DND-41 (cell line): Measurements from ENCODE around the gene KCNAB3.

Experiments
- ATAC-seq: fragments of 200-7000 bp; cut with Tn5 transposase; 3 replicates; pipeline ENCODE4 v1.9.1; 2021; ENCODE audit warnings: low read depth; ENCODE audit not compliant: insufficient read depth
- DNase-seq: peaks from one replicate; pipeline ENCODE4 v3.0.0-alpha.2; 2020
- H2AFZ ChIP-seq: 2 replicates; pipeline ENCODE4 v1.6.0; 2012; ENCODE audit warnings: low read depth, low read length
- H3K27ac ChIP-seq: 2 replicates; pipeline ENCODE4 v1.5.1; 2012; ENCODE audit warnings: low read length, inconsistent platforms
- H3K27me3 ChIP-seq: fragments of 200-600 bp; sonication (generic); 2 replicates; pipeline ENCODE4 v1.6.0; 2012; ENCODE audit warnings: low read length, mild to moderate bottlenecking, inconsistent platforms; ENCODE audit not compliant: insufficient read depth, poor library complexity
- H3K36me3 ChIP-seq: 2 replicates; pipeline ENCODE4 v1.5.1; 2012; ENCODE audit warnings: low read length, inconsistent platforms; ENCODE audit not compliant: insufficient read depth
- H3K4me1 ChIP-seq: 2 replicates; pipeline ENCODE4 v1.5.1; 2012; ENCODE audit warnings: mild to moderate bottlenecking, low read length; ENCODE audit not compliant: insufficient read depth
- H3K4me2 ChIP-seq: 2 replicates; pipeline ENCODE4 v1.6.0; 2012; ENCODE audit warnings: mild to moderate bottlenecking, moderate library complexity, low read length, inconsistent platforms; ENCODE audit not compliant: insufficient read depth
- H3K4me3 ChIP-seq, 2 experiments: fragments of 200-600 bp in 1 of 2; shearing (Covaris generic) in 1 of 2; 2 replicates each; pipeline ENCODE4 v1.5.1; 2012 to 2016; ENCODE audit warnings: inconsistent platforms in 2 of 2, low read length in 2 of 2, mild to moderate bottlenecking in 2 of 2, low read depth in 1 of 2, moderate library complexity in 1 of 2
- H3K79me2 ChIP-seq: 2 replicates; pipeline ENCODE4 v1.6.0; 2012; ENCODE audit warnings: low read length, inconsistent platforms; ENCODE audit not compliant: insufficient read depth
- H3K9ac ChIP-seq: 2 replicates; pipeline ENCODE4 v1.6.0; 2012; ENCODE audit warnings: low read depth, mild to moderate bottlenecking, inconsistent platforms, low read length, moderate library complexity
- H3K9me3 ChIP-seq: 2 replicates; pipeline ENCODE4 v1.5.1; 2012; ENCODE audit warnings: low read length, moderate library complexity, mild to moderate bottlenecking, inconsistent platforms; ENCODE audit not compliant: insufficient read depth, severe bottlenecking
- H4K20me1 ChIP-seq: 2 replicates; pipeline ENCODE4 v1.6.0; 2012; ENCODE audit warnings: low read length; ENCODE audit not compliant: insufficient read depth
- EZH2 ChIP-seq: IDR thresholded peaks from 3 replicates; pipeline ENCODE4 v1.6.1; 2012; ENCODE audit warnings: borderline replicate concordance, low read depth, mild to moderate bottlenecking, moderate library complexity, low read length, inconsistent platforms; ENCODE audit not compliant: severe bottlenecking
- TF ChIP-seq, protein P1 (sequence below): IDR thresholded peaks from 2 replicates; pipeline ENCODE4 v1.5.1; 2012; ENCODE audit warnings: borderline replicate concordance, low read length, moderate library complexity, mild to moderate bottlenecking; ENCODE audit not compliant: poor library complexity, severe bottlenecking; ENCODE audit errors: extremely low read depth

The KCNAB3 gene

DNA sequence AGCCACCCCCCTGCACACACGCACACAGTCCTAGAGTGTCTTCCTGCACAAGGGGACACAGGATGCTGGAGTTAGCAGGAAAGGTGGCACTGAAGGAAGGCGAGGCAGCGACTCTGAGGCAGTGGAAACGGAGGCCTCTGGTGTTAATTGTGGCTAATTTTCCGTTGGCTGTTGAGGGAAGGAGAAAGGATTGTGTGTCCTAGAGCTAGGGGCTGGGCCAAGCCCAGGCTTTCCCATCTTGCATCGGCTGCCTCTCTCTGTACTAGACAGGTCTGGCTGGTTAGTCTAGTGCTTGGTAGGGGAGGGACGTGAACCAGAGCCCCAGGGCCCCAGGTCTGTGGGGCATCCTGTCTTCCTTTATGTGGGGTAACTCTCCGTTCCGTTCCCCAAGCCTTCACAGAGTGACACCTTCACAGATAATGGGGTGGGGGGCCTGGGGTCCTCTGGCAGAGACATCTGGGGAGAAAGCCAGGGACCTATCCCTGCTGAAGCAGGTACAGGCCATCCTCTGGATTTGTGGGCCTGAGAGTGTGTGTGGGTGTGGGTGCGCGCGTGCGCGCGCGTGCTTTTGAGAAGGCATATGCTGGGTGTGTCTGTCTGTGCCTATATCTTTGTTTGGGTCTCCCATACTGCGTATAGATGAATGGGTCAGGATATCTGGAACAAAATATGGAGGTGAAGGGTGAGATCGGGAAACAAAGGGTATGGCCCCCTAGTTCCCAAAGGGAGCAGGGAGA lies 41.3 kb downstream of the KCNAB3 start, which contains the start of gene CHD3:
TSS of gene CHD3 (plus strand) at position 606 of the 737 bp plus-strand sequence. CDS start 212 bp downstream, outside the sequence.
- DNase-seq (no peak), ATAC-seq (no peak; the same call in 2 of the 3 replicates)
- Histone ChIP-seq H4K20me1 (peaks cover 16% of the 10 kb centered on the region), H2AFZ (peak within 1 kb of the TSS; percentile 50; the same call in 1 of the 2 replicates), H3K9me3 (no peaks in the 10 kb centered on the region), H3K4me2 (peak within 1 kb of the TSS; percentile 98), H3K36me3 (peaks cover 38% of the 10 kb centered on the region), H3K4me1 (peaks cover 40% of the 10 kb centered on the region), H3K4me3 (peak within 1 kb of the TSS in 1 of 2 experiments; percentile 91; a peak in 3 of 4 replicates), H3K9ac (peak within 1 kb of the TSS; percentile 58), H3K27me3 (peaks cover 2% of the 10 kb centered on the region), H3K79me2 (peaks cover 40% of the 10 kb centered on the region), H3K27ac (peak within 1 kb of the TSS; percentile 78)
- TF ChIP-seq, protein P1, sequence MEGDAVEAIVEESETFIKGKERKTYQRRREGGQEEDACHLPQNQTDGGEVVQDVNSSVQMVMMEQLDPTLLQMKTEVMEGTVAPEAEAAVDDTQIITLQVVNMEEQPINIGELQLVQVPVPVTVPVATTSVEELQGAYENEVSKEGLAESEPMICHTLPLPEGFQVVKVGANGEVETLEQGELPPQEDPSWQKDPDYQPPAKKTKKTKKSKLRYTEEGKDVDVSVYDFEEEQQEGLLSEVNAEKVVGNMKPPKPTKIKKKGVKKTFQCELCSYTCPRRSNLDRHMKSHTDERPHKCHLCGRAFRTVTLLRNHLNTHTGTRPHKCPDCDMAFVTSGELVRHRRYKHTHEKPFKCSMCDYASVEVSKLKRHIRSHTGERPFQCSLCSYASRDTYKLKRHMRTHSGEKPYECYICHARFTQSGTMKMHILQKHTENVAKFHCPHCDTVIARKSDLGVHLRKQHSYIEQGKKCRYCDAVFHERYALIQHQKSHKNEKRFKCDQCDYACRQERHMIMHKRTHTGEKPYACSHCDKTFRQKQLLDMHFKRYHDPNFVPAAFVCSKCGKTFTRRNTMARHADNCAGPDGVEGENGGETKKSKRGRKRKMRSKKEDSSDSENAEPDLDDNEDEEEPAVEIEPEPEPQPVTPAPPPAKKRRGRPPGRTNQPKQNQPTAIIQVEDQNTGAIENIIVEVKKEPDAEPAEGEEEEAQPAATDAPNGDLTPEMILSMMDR: no peak
- no peak for TF ChIP-seq EZH2

- peak overlapping the region; percentile 88 for H3K9ac ChIP-seq
- H3K27me3 ChIP-seq: peaks cover 2% of the 10 kb centered on the region
- peak overlapping the region; percentile 98 for H3K4me2 ChIP-seq
- no peaks in the 10 kb centered on the region for H3K9me3 ChIP-seq
- peaks cover 40% of the 10 kb centered on the region for H3K79me2 ChIP-seq
- H4K20me1 ChIP-seq: peaks cover 16% of the 10 kb centered on the region
- TF ChIP-seq EZH2: no peak
- TF ChIP-seq, protein P1: no peak
- H3K27ac ChIP-seq: peak overlapping the region; percentile 92
- H3K4me3 ChIP-seq: peak overlapping the region in 1 of 2 experiments; percentile 91; a peak in 3 of 4 replicates
- H3K36me3 ChIP-seq: peaks cover 33% of the 10 kb centered on the region
- H3K4me1 ChIP-seq: peaks cover 40% of the 10 kb centered on the region
- H2AFZ ChIP-seq: peak overlapping the region; percentile 61
- DNase-seq: peak; percentile 86
- ATAC-seq: peak; percentile 82
These were observed 42.0 kb downstream of the KCNAB3 start for GRCh38 chr17:7887482-7888183.

DNA sequence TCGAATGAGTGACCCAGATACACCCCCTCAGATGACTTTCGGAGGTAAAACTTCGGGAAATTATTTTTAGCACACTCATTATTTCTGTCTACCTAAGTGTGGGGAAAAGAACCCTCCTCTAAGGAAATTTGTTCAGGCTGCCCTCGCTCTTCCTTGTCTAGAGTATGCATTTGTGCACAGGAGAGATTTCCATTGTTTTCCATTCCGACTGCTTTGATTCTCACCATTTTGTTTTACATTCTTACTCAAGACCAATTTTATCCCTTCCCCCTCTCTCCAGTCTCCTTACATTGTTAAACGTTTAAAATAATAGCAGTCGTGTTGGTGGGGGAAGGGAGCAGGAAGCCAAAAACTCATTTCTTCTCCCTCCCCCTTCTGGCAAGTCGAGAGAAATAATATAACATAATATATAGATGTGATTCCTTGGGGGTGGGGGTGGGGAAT lies 42.6 kb downstream of the KCNAB3 start:
- no peaks in the 10 kb centered on the region for H3K9me3 ChIP-seq
- H4K20me1 ChIP-seq: peaks cover 16% of the 10 kb centered on the region
- ATAC-seq (peak; percentile 6; the same call in 2 of the 3 replicates), DNase-seq (no peak)
- TF ChIP-seq, protein P1: peak; percentile 34
- TF ChIP-seq EZH2: no peak
- peaks cover 32% of the 10 kb centered on the region for H3K36me3 ChIP-seq
- peaks cover 2% of the 10 kb centered on the region for H3K27me3 ChIP-seq
- peak overlapping the region; percentile 88 for H3K9ac ChIP-seq
- peak overlapping the region; percentile 92 for H3K27ac ChIP-seq
- H3K79me2 ChIP-seq: peaks cover 40% of the 10 kb centered on the region
- peak overlapping the region; percentile 98 for H3K4me2 ChIP-seq
- H3K4me1 ChIP-seq: peaks cover 40% of the 10 kb centered on the region
- H2AFZ ChIP-seq: peak overlapping the region; percentile 61
- H3K4me3 ChIP-seq: peak overlapping the region; percentile 55 to 91; a peak in 3 of 4 replicates
